ENCODE measurements around the gene HSPA8. TPM values are rescaled to one million over a fixed set of nuclear protein-coding genes. Genes with fewer than 3 reads are reported as not detected.

HSPA8 gene
- total RNA-seq, 1 donor from 2014 or later: 619 TPM

DNA sequence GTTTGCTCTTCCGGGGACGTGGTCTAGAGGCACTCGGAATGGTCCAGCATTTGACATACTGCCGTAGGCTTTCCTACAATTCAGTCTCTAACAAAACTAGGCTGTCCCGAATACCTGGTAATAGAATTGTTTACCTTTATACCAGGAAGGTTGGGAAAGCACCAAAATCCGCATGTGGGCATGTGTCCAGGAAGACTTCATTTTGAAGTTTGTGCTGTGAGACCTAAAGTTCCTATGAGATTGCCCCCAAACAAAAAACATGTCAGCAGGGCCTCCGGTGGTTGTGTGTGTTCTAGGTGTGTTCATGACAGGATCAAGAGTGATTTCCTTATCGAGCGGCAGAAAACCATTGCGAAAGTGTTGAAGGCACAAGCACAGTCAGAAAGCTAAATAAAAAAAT is 26.1 kb downstream of the HSPA8 start:
- Histone ChIP-seq H3K9me3 (no peaks in the 10 kb centered on the region), H3K36me3 (no peaks in the 10 kb centered on the region), H3K4me3 (no peak overlapping the region), H3K27ac (no peak overlapping the region), H3K4me1 (no peaks in the 10 kb centered on the region), H3K27me3 (no peaks in the 10 kb centered on the region)
- intact Hi-C loops (cut with DNase I): no loop called here
- TF ChIP-seq, protein P1, sequence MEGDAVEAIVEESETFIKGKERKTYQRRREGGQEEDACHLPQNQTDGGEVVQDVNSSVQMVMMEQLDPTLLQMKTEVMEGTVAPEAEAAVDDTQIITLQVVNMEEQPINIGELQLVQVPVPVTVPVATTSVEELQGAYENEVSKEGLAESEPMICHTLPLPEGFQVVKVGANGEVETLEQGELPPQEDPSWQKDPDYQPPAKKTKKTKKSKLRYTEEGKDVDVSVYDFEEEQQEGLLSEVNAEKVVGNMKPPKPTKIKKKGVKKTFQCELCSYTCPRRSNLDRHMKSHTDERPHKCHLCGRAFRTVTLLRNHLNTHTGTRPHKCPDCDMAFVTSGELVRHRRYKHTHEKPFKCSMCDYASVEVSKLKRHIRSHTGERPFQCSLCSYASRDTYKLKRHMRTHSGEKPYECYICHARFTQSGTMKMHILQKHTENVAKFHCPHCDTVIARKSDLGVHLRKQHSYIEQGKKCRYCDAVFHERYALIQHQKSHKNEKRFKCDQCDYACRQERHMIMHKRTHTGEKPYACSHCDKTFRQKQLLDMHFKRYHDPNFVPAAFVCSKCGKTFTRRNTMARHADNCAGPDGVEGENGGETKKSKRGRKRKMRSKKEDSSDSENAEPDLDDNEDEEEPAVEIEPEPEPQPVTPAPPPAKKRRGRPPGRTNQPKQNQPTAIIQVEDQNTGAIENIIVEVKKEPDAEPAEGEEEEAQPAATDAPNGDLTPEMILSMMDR (IDR thresholded peaks at IDR 0.05): no peak
- no peak for DNase-seq (ENCODE audit: low spot score in 2 of 2)

DNA sequence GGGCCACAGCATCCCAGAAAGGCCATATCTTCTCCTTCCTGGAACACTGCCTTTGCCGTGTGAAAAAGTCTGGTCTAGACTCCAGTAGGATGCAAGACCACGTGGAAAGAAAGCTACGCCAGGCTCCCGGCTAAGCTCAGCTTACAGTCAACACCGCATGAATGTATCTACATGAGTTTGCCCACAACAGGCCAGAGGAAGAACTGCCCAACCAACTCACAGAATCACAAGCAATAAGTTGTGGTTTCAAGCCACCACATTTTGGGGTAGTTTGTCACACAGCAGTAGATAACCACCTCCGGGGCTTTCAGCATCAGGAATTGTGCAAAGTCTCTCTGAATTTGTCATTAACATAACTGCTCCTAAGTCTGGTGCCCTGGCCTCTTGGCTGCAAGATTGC is 27.3 kb downstream of the HSPA8 start:
- Histone ChIP-seq H3K9me3 (no peaks in the 10 kb centered on the region), H3K27me3 (no peaks in the 10 kb centered on the region), H3K4me1 (no peaks in the 10 kb centered on the region), H3K27ac (no peak overlapping the region), H3K36me3 (no peaks in the 10 kb centered on the region), H3K4me3 (no peak overlapping the region)
- no peak for DNase-seq (ENCODE audit: low spot score in 2 of 2)
- intact Hi-C loops (cut with DNase I): no loop called here
- TF ChIP-seq, protein P1 (IDR thresholded peaks at IDR 0.05): no peak

GRCh38 chr11:123033895-123034294 is 28.0 kb downstream of the HSPA8 start:
- DNase-seq (ENCODE audit: low spot score in 2 of 2): no peak
- no peaks in the 10 kb centered on the region for H3K9me3 ChIP-seq
- no peaks in the 10 kb centered on the region for H3K4me1 ChIP-seq
- no peaks in the 10 kb centered on the region for H3K36me3 ChIP-seq
- no peak overlapping the region for H3K27ac ChIP-seq
- H3K27me3 ChIP-seq: no peaks in the 10 kb centered on the region
- TF ChIP-seq, protein P1 (IDR thresholded peaks at IDR 0.05): no peak
- H3K4me3 ChIP-seq: no peak overlapping the region
- intact Hi-C loops (cut with DNase I): no loop called here

DNA sequence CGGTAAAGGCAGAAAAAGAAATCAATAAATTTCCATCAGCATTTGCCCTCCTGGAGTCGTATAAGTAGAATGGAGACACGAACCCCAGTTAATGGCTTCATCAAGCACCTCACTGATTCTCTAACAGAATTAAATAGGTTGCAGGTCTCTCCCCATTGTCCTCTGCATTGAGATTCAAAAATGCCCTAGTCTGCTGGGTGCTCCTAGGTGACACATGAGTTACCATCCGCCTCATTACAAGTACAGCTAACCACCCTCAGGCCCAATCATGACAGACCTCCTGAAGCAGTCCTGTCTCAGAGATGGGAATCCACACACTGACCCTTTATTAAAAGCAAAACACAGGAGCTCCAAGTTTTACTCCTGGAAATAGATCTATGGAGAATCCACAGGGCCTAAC is 31.4 kb downstream of the HSPA8 start:
- H3K4me3 ChIP-seq: no peak overlapping the region
- TF ChIP-seq, protein P1 (IDR thresholded peaks at IDR 0.05): no peak

GRCh38 chr11:123020968-123021367 is 41.0 kb downstream of the HSPA8 start:
- intact Hi-C loops (cut with DNase I): no loop called here
- no peak for DNase-seq (ENCODE audit: low spot score in 2 of 2)
- TF ChIP-seq, protein P1 (IDR thresholded peaks at IDR 0.05): peak in 1 of 3 experiments; percentile 8
- no peaks in the 10 kb centered on the region for H3K4me1 ChIP-seq
- no peaks in the 10 kb centered on the region for H3K36me3 ChIP-seq
- no peaks in the 10 kb centered on the region for H3K9me3 ChIP-seq
- no peak overlapping the region for H3K27ac ChIP-seq
- no peak overlapping the region for H3K4me3 ChIP-seq
- no peaks in the 10 kb centered on the region for H3K27me3 ChIP-seq

More for the DNA sequence above, 31.4 kb downstream of the HSPA8 start:
- Histone ChIP-seq H3K27me3 (no peaks in the 10 kb centered on the region), H3K4me1 (no peaks in the 10 kb centered on the region), H3K36me3 (no peaks in the 10 kb centered on the region), H3K27ac (no peak overlapping the region), H3K9me3 (no peaks in the 10 kb centered on the region)
- DNase-seq (ENCODE audit: low spot score in 2 of 2): no peak
- intact Hi-C loops (cut with DNase I): no loop called here

DNA sequence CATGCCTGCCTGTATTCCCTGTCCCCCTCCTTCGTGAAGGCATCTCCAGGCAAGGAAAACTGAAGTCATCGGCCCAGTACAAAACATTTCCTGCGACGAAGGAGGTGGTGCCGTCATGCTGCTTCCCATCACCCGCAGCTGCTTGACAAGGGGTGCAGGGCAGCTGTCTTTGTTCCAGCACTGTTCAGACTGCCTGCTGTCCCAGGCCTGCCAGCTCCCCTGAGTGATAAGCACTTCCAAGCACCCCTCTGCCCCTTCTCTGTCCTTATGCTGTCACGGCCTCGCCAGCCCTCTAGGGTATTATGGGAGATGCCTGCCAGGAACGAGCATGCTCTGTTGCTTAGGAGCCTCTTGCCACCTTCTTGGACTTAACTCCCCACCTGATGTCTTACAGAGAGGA is 43.2 kb downstream of the HSPA8 start:
- Histone ChIP-seq H3K27me3 (no peaks in the 10 kb centered on the region), H3K4me1 (no peaks in the 10 kb centered on the region), H3K36me3 (no peaks in the 10 kb centered on the region), H3K4me3 (no peak overlapping the region), H3K27ac (no peak overlapping the region), H3K9me3 (no peaks in the 10 kb centered on the region)
- TF ChIP-seq, protein P1 (IDR thresholded peaks at IDR 0.05): no peak
- intact Hi-C loops (cut with DNase I): no loop called here
- no peak for DNase-seq (ENCODE audit: low spot score in 2 of 2)

All from ascending aorta (tissue), 2 donors.